Measurements from ENCODE around the gene RASA3. TPM values are rescaled to one million over a fixed set of nuclear protein-coding genes. Genes with fewer than 3 reads are reported as not detected.
A peak's percentile ranks its signal among the peaks of the same experiment; 100 is the strongest.
"Not testable (repeated sequence)": the region's sequence is repeated elsewhere in the genome, so short reads cannot be mapped to it uniquely, and the experiment has no call there.

Gene RASA3
- total RNA-seq, 2 experiments from 2014 or later, result 3.6 to 17.9 TPM

DNA sequence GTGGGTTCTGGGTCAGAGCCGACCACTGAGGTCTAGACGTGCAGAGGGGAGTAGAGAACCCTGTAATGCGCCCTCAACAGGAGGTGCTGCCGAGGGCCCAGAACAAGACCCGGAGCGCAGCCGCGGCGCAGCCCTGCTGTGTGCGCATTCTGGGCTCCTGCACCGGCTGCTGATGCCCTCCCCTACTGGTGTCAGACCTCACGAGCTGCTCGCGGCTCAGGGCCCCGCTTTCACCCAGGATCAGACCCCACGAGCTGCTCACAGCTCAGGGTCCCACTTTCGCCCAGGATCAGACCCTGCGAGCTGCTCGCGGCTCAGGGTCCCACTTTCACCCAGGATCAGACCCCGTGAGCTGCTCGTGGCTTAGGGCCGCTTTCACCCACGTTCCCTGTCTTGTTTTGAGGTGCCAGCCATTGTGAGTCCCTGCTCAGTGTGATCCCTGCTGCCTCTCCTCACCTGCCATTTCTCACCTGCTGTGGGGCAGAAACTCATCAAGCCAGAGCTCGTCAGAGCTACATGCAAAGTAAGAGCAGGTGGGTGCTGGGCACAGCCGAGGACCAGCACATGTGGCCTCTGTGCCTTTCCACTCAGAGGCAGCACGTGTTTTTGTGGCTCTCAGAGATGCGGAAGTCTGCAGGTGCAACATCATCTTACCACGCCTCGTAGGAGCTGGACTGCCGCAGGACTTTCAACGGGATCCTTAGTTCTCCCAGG lies 111.5 kb downstream of the RASA3 start:
- intact Hi-C loops (cut with micrococcal nuclease; ENCODE audit: unreplicated experiment), result loop anchor here (5.0 kb wide), 1 partner anchor 204 kb away; no protein-coding TSS in a partner anchor
- Histone ChIP-seq H3K4me2 (ENCODE audit: low read length) (peak overlapping the region; percentile 96), H3K9me3 (ENCODE audit: low read length) (no peaks in the 10 kb centered on the region), H3K4me3 (ENCODE audit: low read depth, low read length, poor library complexity, severe bottlenecking) (no peak overlapping the region), H2AFZ (ENCODE audit: low read length) (no peak overlapping the region), H3K4me1 (ENCODE audit: insufficient read depth, low read length, poor library complexity, severe bottlenecking) (peaks cover 59% of the 10 kb centered on the region), H4K20me1 (ENCODE audit: insufficient read depth, low read length) (no peaks in the 10 kb centered on the region), H3K27ac (ENCODE audit: low read depth, low read length, poor library complexity, severe bottlenecking) (peak overlapping the region; percentile 30), H3K9me2 (ENCODE audit: insufficient read depth, low read length) (no peaks in the 10 kb centered on the region), H3K36me3 (ENCODE audit: insufficient read depth, low read length) (peaks cover 13% of the 10 kb centered on the region), H3K79me2 (ENCODE audit: insufficient read depth, low read depth, low read length) (no peaks in the 10 kb centered on the region)
- ChIA-PET POLR2A (no interaction called here), CTCF (ENCODE audit: unreplicated experiment) (interaction anchor here (0.6 kb wide), 2 partner anchors 47 to 866 kb away, joined by 3 read pairs; no protein-coding TSS in a partner anchor)
- peak; percentile 42 for DNase-seq (ENCODE audit: low spot score)
- BruUV-seq (replicated peaks), result no TSS peak
- no peak for TF ChIP-seq CTCF (conservative IDR thresholded peaks at IDR 0.05; ENCODE audit: low read length)
- TF ChIP-seq EZH2phosphoT487 (IDR thresholded peaks at IDR 0.05; ENCODE audit: borderline replicate concordance, low read depth, low read length), result no peak

DNA sequence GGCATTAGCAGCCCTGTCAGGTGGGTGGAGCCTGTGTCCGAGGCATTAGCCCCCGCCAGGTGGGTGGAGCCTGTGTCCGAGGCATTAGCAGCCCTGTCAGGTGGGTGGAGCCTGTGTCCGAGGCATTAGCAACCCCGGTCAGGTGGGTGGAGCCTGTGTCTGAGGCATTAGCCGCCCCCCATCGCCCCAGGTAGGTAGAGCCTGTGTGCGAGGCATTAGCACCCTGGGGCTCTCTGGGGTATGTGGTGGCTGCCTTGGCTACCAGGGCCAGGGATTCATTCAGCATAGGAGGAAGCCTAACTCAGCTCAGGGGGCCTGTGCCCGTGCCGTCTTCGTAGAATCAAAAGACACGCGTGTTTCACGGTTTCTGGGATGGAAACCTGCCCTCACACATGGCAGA lies 112.3 kb downstream of the RASA3 start:
- H3K4me2 ChIP-seq (ENCODE audit: low read length); H2AFZ ChIP-seq (ENCODE audit: low read length); H4K20me1 ChIP-seq (ENCODE audit: insufficient read depth, low read length); H3K4me3 ChIP-seq (ENCODE audit: low read depth, low read length, poor library complexity, severe bottlenecking); POLR2A ChIA-PET; H3K79me2 ChIP-seq (ENCODE audit: insufficient read depth, low read depth, low read length); H3K9me3 ChIP-seq (ENCODE audit: low read length); BruUV-seq (replicated peaks); H3K9me2 ChIP-seq (ENCODE audit: insufficient read depth, low read length): not testable (repeated sequence)
- Histone ChIP-seq H3K4me1 (ENCODE audit: insufficient read depth, low read length, poor library complexity, severe bottlenecking) (peaks cover 51% of the 10 kb centered on the region), H3K36me3 (ENCODE audit: insufficient read depth, low read length) (peaks cover 13% of the 10 kb centered on the region), H3K27ac (ENCODE audit: low read depth, low read length, poor library complexity, severe bottlenecking) (peak overlapping the region; percentile 30)
- CTCF ChIA-PET (ENCODE audit: unreplicated experiment), result interaction anchor here (0.6 kb wide), 1 partner anchor 48 kb away, joined by 3 read pairs; no protein-coding TSS in a partner anchor
- intact Hi-C loops (cut with micrococcal nuclease; ENCODE audit: unreplicated experiment), result loop anchor here (5.0 kb wide), 1 partner anchor 203 kb away; no protein-coding TSS in a partner anchor
- DNase-seq (ENCODE audit: low spot score), result peak; percentile 62

DNA sequence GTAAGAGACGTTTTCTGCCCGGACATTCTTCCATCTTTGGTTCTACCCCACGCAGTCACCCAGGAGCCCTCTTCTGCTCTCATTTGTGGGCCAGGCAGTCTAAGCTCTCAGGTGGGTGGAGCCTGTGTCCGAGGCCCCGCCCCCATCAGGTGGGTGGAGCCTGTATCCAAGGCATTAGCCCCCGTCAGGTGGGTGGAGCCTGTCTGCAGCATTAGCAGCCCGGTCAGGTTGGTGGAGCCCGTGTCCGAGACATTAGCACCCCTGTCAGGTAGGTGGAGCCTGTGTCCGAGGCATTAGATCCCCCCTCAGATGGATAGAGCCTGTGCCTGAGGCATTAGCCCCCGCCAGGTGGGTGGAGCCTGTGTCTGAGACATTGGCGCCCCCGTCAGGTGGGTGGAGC lies 113.1 kb downstream of the RASA3 start:
- ChIA-PET CTCF (ENCODE audit: unreplicated experiment) (no interaction called here), POLR2A (no interaction called here)
- peak overlapping the region; percentile 44 for H3K4me3 ChIP-seq (ENCODE audit: low read depth, low read length, poor library complexity, severe bottlenecking)
- intact Hi-C loops (cut with micrococcal nuclease; ENCODE audit: unreplicated experiment), result no loop called here
- H3K79me2 ChIP-seq (ENCODE audit: insufficient read depth, low read depth, low read length), result no peaks in the 10 kb centered on the region
- H3K9me2 ChIP-seq (ENCODE audit: insufficient read depth, low read length), result no peaks in the 10 kb centered on the region
- H3K9me3 ChIP-seq (ENCODE audit: low read length), result no peaks in the 10 kb centered on the region
- H4K20me1 ChIP-seq (ENCODE audit: insufficient read depth, low read length), result no peaks in the 10 kb centered on the region
- H2AFZ ChIP-seq (ENCODE audit: low read length), result no peak overlapping the region
- peak; percentile 75 for DNase-seq (ENCODE audit: low spot score)
- 0 out of 2 replicates have a peak overlapping the region, but pooled peaks have one; percentile 30 for H3K4me2 ChIP-seq (ENCODE audit: low read length)
- H3K36me3 ChIP-seq (ENCODE audit: insufficient read depth, low read length), result peaks cover 13% of the 10 kb centered on the region
- peaks cover 43% of the 10 kb centered on the region for H3K4me1 ChIP-seq (ENCODE audit: insufficient read depth, low read length, poor library complexity, severe bottlenecking)
- TF ChIP-seq CTCF (conservative IDR thresholded peaks at IDR 0.05; ENCODE audit: low read length), result no peak
- TF ChIP-seq EZH2phosphoT487 (IDR thresholded peaks at IDR 0.05; ENCODE audit: borderline replicate concordance, low read depth, low read length), result no peak
- H3K27ac ChIP-seq (ENCODE audit: low read depth, low read length, poor library complexity, severe bottlenecking), result no peak overlapping the region
- BruUV-seq (replicated peaks), result no TSS peak
